HUES48 (cell line): Measurements from ENCODE around the gene RABGAP1L.
"Not testable (repeated sequence)": the region's sequence is repeated elsewhere in the genome, so short reads cannot be mapped to it uniquely, and the experiment has no call there.

Experiments
- H3K27ac ChIP-seq: one replicate; pipeline ENCODE4 v1.7.0; 2013; ENCODE audit warnings: low read depth, low read length, inconsistent platforms
- H3K27me3 ChIP-seq: 2 replicates; pipeline ENCODE4 v1.6.1; 2013; ENCODE audit warnings: mild to moderate bottlenecking, low read length; ENCODE audit not compliant: control insufficient read depth, insufficient read depth
- H3K36me3 ChIP-seq: 2 replicates; pipeline ENCODE4 v1.6.1; 2013; ENCODE audit warnings: low read length; ENCODE audit not compliant: control insufficient read depth, insufficient read depth
- H3K4me1 ChIP-seq: 2 replicates; pipeline ENCODE4 v1.6.1; 2013; ENCODE audit warnings: mild to moderate bottlenecking, low read length; ENCODE audit not compliant: control insufficient read depth, insufficient read depth
- H3K4me3 ChIP-seq: 2 replicates; pipeline ENCODE4 v1.5.1; 2013; ENCODE audit warnings: mild to moderate bottlenecking, low read depth, low read length
- H3K9ac ChIP-seq: 2 replicates; pipeline ENCODE4 v1.6.1; 2013; ENCODE audit warnings: mild to moderate bottlenecking, low read depth, low read length, moderate library complexity
- H3K9me3 ChIP-seq: 2 replicates; pipeline ENCODE4 v1.6.1; 2013; ENCODE audit warnings: low read length; ENCODE audit not compliant: control insufficient read depth, insufficient read depth

Gene RABGAP1L

GRCh38 chr1:174576120-174576519, 416.8 kb downstream of the RABGAP1L start:
- not testable (repeated sequence) for H3K27ac ChIP-seq, H3K27me3 ChIP-seq, H3K4me1 ChIP-seq

DNA sequence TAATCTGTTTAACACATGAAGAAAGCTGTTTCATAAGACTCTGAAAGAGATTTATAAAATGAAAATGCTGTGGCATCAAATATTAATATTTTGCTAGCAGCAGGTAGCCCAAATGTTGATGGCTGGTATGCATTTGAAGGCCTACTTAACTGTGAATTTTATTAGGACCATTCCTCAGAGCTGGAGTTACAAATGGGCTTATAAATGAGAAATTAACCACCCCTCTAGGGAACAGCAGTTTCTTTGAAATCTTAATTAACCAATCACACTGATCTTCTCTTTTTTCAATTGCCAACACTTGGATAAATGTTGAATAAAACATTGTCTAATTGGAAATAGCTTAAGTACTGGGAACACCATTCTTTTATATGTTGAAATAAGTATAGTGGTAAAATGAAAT, 418.4 kb downstream of the RABGAP1L start:
- no peak overlapping the region for H3K27ac ChIP-seq
- peaks cover 5% of the 10 kb centered on the region; the same call in 1 of the 2 replicates for H3K9me3 ChIP-seq
- H3K4me1 ChIP-seq: no peaks in the 10 kb centered on the region
- no peak overlapping the region for H3K9ac ChIP-seq
- H3K4me3 ChIP-seq: no peak overlapping the region
- no peaks in the 10 kb centered on the region for H3K27me3 ChIP-seq
- no peaks in the 10 kb centered on the region for H3K36me3 ChIP-seq

More at GRCh38 chr1:174576120-174576519, 416.8 kb downstream of the RABGAP1L start:
- H3K9me3 ChIP-seq, H3K9ac ChIP-seq, H3K4me3 ChIP-seq, H3K36me3 ChIP-seq: not testable (repeated sequence)

- no peak overlapping the region for H3K9ac ChIP-seq
- H3K27ac ChIP-seq: no peak overlapping the region
- no peaks in the 10 kb centered on the region for H3K9me3 ChIP-seq
- H3K4me3 ChIP-seq: no peak overlapping the region
- H3K4me1 ChIP-seq: no peaks in the 10 kb centered on the region
- H3K27me3 ChIP-seq: no peaks in the 10 kb centered on the region
- no peaks in the 10 kb centered on the region for H3K36me3 ChIP-seq
Observed at GRCh38 chr1:174580801-174581200, 421.5 kb downstream of the RABGAP1L start.

DNA sequence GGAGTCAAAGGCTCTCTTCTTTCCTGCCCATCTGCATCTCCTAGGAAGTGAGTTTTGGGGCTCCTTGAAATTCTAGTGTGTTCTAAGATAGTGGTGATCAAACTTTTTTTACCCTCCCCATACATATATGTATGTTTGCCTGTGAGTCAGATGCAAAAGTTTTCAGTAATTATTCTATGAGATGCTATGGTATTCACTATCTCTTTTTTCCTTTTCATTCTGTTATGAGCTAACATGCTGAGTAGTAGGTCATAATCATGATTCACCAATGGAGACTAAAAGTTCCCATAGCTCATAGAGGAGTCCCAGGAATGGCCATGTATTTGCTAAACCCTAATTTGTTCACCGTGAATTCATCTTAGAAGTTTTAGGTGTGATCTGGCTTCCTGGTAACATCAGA, 424.0 kb downstream of the RABGAP1L start:
- H3K9me3 ChIP-seq: no peaks in the 10 kb centered on the region
- no peaks in the 10 kb centered on the region for H3K4me1 ChIP-seq
- no peak overlapping the region for H3K4me3 ChIP-seq
- H3K27ac ChIP-seq: no peak overlapping the region
- H3K27me3 ChIP-seq: no peaks in the 10 kb centered on the region
- H3K36me3 ChIP-seq: no peaks in the 10 kb centered on the region
- H3K9ac ChIP-seq: no peak overlapping the region

GRCh38 chr1:174584071-174584470, 424.8 kb downstream of the RABGAP1L start:
- Histone ChIP-seq H3K9ac (no peak overlapping the region), H3K27ac (no peak overlapping the region), H3K9me3 (no peaks in the 10 kb centered on the region), H3K4me1 (no peaks in the 10 kb centered on the region), H3K27me3 (no peaks in the 10 kb centered on the region), H3K36me3 (no peaks in the 10 kb centered on the region), H3K4me3 (no peak overlapping the region)

GRCh38 chr1:174588618-174589017, 429.3 kb downstream of the RABGAP1L start:
- not testable (repeated sequence) for H3K9ac ChIP-seq, H3K27ac ChIP-seq, H3K9me3 ChIP-seq, H3K4me1 ChIP-seq, H3K4me3 ChIP-seq, H3K27me3 ChIP-seq, H3K36me3 ChIP-seq

GRCh38 chr1:174605198-174605597, 445.9 kb downstream of the RABGAP1L start:
- Histone ChIP-seq H3K9ac (no peak overlapping the region), H3K9me3 (no peaks in the 10 kb centered on the region), H3K27me3 (no peaks in the 10 kb centered on the region), H3K4me1 (no peaks in the 10 kb centered on the region), H3K27ac (no peak overlapping the region), H3K36me3 (no peaks in the 10 kb centered on the region), H3K4me3 (no peak overlapping the region)

GRCh38 chr1:174606471-174606870, 447.2 kb downstream of the RABGAP1L start:
- H3K4me1 ChIP-seq: no peaks in the 10 kb centered on the region
- H3K27ac ChIP-seq: no peak overlapping the region

DNA sequence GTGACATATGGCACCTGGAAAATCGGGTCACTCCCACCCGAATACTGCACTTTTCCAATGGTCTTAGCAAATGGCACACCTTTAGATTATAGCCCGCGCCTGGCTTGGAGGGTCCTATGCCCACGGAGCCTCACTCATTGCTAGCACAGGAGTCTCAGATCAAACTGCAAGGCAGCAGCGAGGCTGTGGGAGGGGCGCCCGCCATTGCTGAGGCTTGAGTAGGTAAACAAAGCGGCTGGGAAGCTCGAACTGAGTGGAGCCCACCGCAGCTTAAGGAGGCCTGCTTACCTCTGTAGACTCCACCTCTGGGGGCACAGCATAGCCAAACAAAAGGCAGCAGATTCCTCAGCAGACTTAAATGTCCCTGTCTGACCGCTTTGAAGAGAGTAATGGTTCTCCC, 458.6 kb downstream of the RABGAP1L start:
- H3K4me3 ChIP-seq, H3K27ac ChIP-seq, H3K9ac ChIP-seq, H3K27me3 ChIP-seq, H3K4me1 ChIP-seq, H3K36me3 ChIP-seq: not testable (repeated sequence)
- peaks cover 32% of the 10 kb centered on the region for H3K9me3 ChIP-seq

More at GRCh38 chr1:174606471-174606870, 447.2 kb downstream of the RABGAP1L start:
- Histone ChIP-seq H3K9me3 (no peaks in the 10 kb centered on the region), H3K27me3 (no peaks in the 10 kb centered on the region), H3K36me3 (no peaks in the 10 kb centered on the region), H3K4me3 (no peak overlapping the region), H3K9ac (no peak overlapping the region)

- Histone ChIP-seq H3K4me3 (no peak overlapping the region), H3K9me3 (no peaks in the 10 kb centered on the region), H3K4me1 (no peaks in the 10 kb centered on the region), H3K9ac (no peak overlapping the region), H3K27ac (no peak overlapping the region), H3K27me3 (no peaks in the 10 kb centered on the region), H3K36me3 (no peaks in the 10 kb centered on the region)
Observed at GRCh38 chr1:174623324-174624035, 464.2 kb downstream of the RABGAP1L start.

GRCh38 chr1:174626031-174627025, 467.0 kb downstream of the RABGAP1L start:
- Histone ChIP-seq H3K9ac (no peak overlapping the region), H3K27ac (no peak overlapping the region), H3K36me3 (no peaks in the 10 kb centered on the region), H3K9me3 (no peaks in the 10 kb centered on the region), H3K27me3 (no peaks in the 10 kb centered on the region), H3K4me1 (no peaks in the 10 kb centered on the region), H3K4me3 (no peak overlapping the region)
